T-helper 1 cell treated with Interleukin-12 subunit alpha and Interleukin-12 subunit beta and Interleukin-4 antibody, amounts not matched to agents 30 μg/mL and 1 μg/mL, for 36 hours (primary cell): ENCODE data around the gene CBX1.

Experiments
- H3K27ac Mint-ChIP-seq: one replicate; pipeline ENCODE4 v1.8.0; 2021; ENCODE audit warnings: mild to moderate bottlenecking, mixed read lengths
- H3K27me3 Mint-ChIP-seq: one replicate; pipeline ENCODE4 v1.8.0; 2021; ENCODE audit warnings: low read depth, mixed read lengths
- H3K36me3 Mint-ChIP-seq: one replicate; pipeline ENCODE4 v1.8.0; 2021; ENCODE audit warnings: low read depth, mixed read lengths
- H3K4me1 Mint-ChIP-seq: one replicate; pipeline ENCODE4 v1.8.0; 2021; ENCODE audit warnings: low read depth, mixed read lengths
- H3K4me3 Mint-ChIP-seq: one replicate; pipeline ENCODE4 v1.8.0; 2021; ENCODE audit warnings: mild to moderate bottlenecking, moderate library complexity, mixed read lengths
- H3K9me3 Mint-ChIP-seq: one replicate; pipeline ENCODE4 v1.8.0; 2021; ENCODE audit warnings: mixed read lengths

CBX1 gene

DNA sequence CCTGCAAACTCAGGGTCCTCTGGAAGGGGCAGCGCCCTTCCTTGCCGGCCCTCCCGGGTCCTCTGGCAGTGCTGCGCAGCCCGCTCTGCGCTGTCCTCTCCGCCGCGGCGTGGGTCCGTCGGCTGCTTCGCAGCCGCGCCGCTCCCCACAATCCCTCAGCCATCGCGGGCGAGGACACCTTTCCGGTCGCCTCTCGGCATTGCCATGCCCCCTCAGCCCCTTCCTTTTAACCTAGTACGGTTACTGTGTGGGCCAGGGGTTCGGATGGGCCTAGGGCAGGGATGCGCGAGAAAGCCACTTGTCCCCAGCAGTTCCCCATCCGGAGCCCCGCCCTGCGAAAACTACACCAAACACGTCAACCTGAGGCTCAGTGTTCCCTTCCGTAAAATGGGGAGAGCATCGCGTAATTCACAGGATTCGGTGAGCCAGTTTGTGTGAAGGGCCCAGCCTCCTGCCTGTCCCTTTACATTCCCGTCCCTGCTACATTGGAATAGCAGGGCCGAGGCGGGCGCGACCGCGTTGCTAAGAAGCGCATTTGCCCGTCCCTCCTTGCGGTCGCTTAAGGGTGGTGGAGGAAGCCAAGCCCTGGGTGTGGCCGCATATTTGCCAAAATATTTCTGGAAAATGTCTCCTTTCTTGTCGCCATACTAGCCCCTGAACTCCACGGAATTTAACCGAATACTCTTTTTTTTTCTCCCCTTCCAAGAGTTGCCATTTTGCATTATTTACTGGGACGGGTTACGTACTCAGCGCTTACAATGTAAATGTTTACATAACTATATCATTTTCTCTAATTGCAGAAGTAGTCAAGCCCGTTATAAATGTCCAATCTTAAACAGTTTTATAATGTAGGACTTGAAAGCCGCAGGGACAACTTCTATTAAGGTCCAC, 76.9 kb downstream of the CBX1 start:
- Mint-ChIP-seq H3K4me3 (peak overlapping the region; percentile 83), H3K27ac (peak overlapping the region; percentile 83)

DNA sequence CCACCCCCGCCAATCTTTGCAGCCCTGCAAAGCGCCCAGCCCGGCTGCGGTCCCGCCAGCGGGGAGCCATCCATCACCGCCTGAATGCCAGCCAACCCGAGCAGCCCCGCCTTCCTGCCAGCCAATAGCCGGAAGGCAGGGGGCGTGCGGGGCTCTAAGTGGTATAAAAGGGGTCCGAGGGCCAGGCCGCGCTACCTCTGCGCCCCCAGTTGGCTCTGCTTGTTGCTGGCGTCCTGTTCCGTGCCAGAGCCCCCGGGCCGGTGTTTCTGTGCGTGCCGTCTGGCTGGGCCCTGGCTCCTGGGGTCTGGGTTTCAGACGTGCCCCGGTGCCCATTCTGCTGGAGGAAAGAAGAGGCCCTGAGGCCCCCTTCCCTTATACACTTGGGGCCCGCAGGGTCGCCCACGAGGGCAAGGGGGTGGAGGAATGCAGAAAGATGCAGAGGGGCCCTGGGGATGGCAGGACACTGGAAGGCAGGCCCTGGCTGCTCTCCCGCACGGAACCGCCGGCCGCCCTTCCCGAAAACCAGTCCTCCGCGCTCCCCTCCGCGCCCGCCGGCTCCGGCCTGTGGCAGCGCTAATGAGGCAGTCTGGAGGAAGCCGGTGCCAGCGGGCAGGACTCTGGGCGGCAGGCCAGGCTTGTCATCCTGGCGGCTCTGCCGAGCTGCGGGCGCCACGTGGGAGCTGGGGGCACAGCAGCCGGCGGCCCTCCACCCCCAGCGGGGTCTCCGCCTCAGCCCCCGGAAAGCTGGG, 77.7 kb downstream of the CBX1 start:
- H3K4me3 Mint-ChIP-seq = peak overlapping the region; percentile 67
- no peaks in the 10 kb centered on the region for H3K9me3 Mint-ChIP-seq
- peaks cover 1% of the 10 kb centered on the region for H3K36me3 Mint-ChIP-seq
- peaks cover 22% of the 10 kb centered on the region for H3K4me1 Mint-ChIP-seq
- H3K27me3 Mint-ChIP-seq = peaks cover 19% of the 10 kb centered on the region
- peak overlapping the region; percentile 54 for H3K27ac Mint-ChIP-seq

More for the DNA sequence above, 76.9 kb downstream of the CBX1 start:
- Mint-ChIP-seq H3K27me3 (peaks cover 25% of the 10 kb centered on the region), H3K36me3 (peaks cover 1% of the 10 kb centered on the region), H3K4me1 (peaks cover 22% of the 10 kb centered on the region), H3K9me3 (no peaks in the 10 kb centered on the region)

DNA sequence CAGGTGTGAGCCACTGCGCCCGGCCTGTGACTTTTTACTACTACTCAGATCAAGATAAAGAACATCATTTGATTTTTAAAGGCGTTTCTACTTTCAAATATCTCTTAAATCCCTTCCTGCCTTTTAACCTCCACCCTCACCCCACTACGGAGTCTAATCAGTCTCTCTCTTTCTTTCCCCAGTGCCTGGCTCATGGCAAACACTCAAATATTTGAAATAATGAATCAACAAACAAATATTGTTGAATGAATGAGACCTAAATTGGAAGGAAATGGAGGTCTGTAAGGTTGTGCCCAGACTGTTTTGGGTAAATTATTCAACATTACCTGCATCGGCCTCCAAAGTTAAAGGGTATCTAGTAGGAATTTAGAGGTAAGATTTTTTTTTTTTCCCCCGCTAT, 78.4 kb downstream of the CBX1 start:
- Mint-ChIP-seq H3K27ac (no peak overlapping the region), H3K4me1 (peaks cover 25% of the 10 kb centered on the region), H3K27me3 (peaks cover 19% of the 10 kb centered on the region), H3K4me3 (peak overlapping the region; percentile 31), H3K9me3 (no peaks in the 10 kb centered on the region), H3K36me3 (peaks cover 1% of the 10 kb centered on the region)

DNA sequence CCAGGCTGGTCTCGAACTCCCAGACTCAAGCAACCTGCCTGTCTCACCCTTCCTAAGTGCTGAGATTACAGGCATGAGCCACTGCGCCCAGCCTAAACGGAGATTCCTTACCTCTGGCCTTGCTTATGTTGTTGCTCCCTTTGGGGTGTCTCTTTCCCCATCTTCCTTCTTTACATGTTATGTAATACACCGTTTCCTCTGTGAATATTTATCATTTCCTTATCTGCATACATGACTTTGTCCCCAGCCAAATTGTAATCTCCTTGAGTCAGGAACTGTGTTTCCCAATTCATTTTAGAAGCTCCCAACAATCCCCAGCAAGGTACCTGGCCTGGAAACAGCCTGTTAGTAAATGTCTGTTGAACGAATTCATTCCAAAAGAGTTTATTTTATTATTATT, 79.3 kb downstream of the CBX1 start:
- no peak overlapping the region for H3K27ac Mint-ChIP-seq

More for the DNA sequence above, 79.3 kb downstream of the CBX1 start:
- Mint-ChIP-seq H3K9me3 (no peaks in the 10 kb centered on the region), H3K4me3 (no peak overlapping the region), H3K4me1 (peaks cover 33% of the 10 kb centered on the region), H3K27me3 (peaks cover 16% of the 10 kb centered on the region), H3K36me3 (peaks cover 1% of the 10 kb centered on the region)
